ENCODE measurements around the gene KPTN.

Gene KPTN

DNA sequence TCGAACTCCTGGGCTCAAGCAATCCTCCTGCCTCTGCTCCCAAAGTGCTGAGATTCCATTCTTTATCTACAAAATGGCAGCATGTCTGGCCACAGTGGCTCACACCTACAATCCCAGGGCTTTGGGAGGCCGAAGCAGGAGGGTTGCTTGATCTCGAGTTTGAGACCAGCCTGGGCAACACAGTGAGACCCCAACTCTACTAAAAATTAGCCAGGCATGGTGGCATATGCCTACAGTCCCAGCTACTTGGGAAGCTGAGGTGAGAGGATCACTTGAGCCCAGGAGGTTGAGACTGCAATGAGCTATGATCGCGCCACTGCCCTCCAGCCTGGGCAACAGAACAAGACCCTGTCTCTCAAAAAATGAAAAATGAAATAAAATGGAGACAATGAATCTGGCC lies 24.7 kb upstream of the KPTN start:
- DNase-seq, result no peak

DNA sequence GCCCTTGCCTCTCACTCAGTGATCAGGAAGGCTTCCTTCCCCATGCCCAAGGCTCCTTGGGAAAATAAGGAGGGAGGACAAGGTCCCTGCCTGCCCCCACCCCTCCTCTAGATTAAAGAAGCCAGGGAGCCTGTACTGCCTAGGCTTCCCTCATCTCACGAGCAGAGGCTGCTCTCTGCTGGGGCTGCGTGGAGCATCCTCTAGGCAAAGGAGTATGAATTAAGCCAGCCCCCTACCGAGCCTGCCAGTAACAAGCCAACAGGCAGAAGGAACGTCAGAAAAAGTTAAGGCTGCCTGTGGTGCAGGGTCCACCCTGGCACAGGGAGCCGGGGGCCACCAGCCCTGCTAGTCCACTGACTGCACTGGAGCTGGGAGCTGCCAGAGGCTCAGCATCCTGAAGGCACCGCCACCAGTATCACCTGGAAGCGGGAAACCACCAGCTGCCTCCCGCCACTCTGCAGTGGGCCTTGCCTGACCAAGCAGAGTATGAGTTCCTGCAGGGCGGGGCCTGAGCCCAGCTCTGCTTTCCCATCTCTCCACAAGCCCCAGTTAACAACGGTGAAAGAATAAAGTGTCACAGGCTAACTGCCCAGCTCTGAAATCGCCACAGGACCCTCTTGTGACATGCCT lies 24.0 kb upstream of the KPTN start:
- DNase-seq, result no peak

DNA sequence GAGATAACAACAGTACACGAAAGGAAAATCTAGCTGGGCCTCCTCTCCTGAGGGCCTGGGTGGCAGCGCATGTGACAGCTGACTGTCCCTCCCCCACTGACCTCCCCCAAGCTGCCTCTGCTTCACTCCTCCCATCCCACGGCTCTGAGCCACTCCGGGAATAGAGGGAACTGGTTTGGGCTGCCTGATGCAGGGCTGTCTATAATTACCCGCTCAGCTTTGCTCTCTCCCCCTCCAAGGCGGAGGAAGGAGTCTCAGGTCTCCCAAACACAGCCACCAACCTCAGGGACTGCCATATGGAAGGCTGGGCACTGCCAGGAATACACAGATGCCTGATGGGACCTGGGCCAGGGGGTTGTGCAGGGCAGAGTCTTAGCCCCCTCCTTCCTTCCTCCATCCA lies 23.0 kb upstream of the KPTN start:
- DNase-seq, result no peak

DNA sequence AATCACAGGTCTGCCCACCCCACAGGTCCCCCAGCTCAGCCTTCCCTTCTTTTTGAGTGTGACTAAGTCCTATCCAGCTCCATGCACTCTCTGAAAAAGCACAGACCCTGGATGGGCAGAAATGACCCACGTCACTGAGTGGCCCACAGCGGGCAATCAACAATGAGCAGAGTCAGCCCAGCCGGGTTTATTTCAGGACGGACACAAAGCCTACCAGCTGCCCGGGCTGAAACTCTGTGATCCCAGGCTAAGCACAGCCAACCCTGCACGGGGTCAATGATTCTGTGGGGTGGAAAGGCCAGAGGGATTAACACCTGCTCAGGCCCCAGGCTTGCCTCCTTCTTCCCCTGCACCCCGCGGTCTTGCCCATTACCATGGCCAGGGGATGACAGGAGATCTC lies 22.4 kb upstream of the KPTN start:
- no peak for DNase-seq

DNA sequence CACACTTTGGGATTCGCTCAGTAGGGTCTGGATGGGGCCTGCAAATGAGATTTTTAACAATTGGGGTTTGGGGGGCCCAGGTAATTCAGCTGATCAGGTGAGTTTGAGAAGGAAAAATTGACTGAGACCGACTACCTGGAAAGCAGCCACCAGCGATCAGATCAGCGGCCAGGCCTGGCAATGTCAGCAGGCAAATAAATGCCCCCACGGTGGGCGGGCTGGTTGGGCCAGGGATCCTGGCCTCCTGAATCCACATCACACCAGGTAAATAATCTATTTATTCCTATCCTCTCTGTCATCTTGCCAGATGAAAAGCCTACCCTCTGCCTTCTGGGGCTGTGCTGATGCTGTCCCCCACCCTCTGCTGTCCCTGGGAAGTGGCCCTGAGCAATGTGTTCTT lies 21.5 kb upstream of the KPTN start:
- no peak for DNase-seq

DNA sequence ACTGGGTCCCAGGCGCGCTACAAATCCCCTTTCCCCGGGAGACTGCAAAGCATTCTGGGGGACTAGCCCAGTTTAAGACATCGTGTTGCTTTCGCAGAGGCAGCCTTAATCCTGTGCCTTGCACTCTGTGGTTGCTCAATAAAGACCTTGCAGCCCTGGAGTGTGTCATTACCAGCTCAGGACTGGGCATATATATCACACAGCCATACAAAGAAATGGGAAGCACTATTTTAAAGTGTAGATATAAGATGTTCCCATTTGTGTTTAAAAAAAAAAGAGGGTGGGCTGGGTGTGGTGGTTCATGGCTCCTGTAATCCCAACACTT lies 19.8 kb upstream of the KPTN start:
- DNase-seq, result no peak

DNA sequence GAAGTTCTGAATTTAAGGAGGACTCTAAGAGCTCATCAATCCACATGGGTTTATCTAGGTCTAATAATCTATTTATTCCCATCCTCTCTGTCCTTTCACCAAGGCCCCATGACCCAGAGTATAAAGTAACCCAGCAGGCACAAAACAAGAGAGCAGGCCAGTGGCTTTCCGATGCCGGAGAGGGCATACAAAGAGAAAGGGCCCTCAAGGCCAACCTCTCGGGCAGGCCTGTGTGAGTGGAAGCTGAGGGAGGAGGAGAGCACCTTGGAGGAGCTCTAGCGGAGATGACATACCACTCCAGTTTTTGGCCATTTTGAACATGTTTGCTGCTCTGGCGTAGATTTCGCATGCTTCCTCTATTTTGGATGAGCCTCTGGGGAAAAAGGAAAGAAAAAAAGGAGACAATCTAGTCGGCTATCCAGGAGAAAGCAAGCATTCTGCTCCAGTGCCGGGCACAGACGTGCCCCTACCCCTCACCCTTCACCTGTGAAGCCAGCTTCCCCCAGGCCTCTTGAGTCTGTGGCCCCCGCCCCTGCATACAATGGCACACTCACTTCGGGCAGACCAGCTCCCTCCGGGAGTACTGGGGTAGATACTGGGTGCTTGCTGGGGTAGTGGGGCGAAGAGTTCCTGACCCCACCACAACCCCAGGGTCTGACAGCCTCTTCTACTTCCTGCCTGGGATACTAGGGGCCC lies 19.3 kb upstream of the KPTN start:
- no peak for DNase-seq

DNA sequence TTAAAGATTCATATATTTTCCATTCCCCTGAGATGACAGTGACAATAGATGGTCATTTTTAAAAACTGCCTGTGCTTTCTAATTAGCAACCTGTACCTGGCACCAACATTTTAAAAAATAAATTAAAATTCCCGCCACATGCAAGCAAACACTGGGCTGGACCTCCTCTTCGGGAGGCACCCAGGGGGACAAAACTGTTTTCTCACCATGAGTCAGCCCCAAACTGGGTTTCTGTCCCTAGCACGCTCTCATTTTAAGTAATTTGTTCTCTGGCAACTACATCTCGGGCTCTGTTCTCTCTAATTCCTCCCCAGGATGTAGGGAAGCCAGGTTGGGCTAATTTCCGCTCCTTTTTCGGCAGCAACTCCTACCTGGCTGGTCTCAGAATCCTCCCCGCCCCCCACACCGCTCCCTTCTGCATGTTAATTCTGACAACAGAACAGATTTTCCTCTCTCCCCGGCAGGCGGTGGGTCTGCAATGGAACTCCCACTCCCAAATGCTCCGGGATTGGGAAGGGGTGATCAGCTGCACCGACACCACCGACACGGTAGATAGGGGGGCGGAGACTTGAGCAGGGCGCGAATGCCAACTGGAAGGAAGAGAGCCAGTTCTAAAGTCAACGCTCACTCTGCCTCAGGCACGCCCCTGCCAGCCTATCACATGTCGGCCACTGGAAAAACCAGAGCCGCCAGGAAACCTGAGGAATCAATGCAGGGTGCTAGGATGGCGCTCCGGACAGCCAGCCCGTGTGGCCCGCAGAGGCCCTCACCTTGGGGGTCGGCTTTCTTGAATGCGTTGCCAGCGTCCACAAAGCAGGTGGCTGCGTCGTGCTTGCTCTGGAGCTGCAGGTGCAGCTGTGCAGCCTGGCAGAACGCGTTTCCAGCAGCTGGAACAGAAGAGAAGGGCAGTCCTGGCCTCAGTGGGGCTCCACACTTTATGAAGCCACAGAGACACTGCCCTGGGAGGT lies 16.1 kb upstream of the KPTN start:
- DNase-seq, result no peak

DNA sequence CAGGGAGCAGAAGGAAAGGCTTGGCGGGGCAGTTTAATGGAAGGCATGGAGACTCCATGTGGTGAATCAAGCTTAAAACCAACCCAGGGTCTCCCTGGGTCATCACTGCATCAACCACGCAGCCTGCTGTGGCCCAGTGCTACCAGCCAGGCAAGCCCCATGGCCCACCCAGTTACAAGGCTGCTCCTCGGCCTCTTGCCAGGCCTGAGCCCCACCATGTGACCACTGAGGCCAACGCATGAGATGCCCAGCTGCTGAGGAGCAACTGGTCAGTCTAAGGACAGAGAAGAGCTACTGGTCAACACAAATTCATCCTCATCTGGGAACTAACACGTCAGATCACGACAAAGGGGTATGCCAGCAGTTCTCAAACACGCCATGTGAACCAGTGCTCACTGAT lies 15.4 kb upstream of the KPTN start:
- no peak for DNase-seq

DNA sequence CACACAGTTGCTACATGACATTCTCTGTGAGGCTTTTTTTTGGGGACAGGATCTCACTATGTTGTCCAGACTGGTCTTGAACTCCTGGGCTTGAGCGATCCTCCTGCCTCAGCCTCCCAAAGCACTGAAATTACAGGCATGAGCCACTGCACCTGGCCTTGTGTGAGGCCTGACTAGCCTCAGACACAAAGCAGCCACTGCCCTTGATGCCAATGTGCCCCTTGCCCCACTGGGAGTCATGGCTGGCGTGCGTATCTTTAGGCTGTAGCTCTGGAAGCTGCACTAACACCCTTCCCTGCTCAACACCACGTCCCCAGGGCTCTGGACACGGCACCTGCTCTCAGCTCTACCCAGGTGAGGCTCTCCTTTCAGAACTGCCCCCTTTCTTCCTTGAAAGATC lies 14.5 kb upstream of the KPTN start:
- DNase-seq, result no peak

DNA sequence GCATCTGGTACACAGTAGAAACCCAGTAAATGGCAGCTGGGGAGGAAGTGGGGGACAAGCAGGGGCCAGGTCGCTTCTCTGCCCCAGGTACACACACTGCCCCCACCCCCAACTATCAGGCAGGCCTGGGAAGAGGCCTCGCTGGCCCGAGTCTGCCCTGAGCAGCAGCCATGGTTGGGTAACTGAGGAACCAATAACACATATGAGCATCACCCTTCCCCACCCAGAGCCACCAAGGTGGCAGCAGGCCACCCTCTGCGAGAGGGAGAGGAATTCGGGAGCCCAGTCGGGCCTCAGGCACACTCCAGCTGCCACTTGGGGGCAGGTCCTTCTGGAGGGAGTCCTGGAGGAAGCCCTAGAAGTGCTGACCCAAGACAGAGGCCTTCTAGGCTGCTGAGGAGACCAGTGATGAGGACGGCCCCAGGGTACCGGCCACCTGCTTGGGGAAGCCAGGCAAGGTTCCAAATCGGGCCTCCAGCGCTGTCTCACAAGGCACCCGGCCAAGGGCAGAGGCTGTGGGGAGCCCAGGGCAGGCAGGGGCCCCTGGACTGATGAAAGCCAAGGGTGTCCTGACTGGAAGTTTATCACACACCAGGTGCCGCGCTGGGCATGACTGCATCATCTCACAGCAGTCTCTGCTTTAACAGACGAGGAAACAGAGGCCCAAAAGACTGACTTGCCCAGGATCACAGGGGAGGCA lies 14.0 kb upstream of the KPTN start:
- no peak for DNase-seq

DNA sequence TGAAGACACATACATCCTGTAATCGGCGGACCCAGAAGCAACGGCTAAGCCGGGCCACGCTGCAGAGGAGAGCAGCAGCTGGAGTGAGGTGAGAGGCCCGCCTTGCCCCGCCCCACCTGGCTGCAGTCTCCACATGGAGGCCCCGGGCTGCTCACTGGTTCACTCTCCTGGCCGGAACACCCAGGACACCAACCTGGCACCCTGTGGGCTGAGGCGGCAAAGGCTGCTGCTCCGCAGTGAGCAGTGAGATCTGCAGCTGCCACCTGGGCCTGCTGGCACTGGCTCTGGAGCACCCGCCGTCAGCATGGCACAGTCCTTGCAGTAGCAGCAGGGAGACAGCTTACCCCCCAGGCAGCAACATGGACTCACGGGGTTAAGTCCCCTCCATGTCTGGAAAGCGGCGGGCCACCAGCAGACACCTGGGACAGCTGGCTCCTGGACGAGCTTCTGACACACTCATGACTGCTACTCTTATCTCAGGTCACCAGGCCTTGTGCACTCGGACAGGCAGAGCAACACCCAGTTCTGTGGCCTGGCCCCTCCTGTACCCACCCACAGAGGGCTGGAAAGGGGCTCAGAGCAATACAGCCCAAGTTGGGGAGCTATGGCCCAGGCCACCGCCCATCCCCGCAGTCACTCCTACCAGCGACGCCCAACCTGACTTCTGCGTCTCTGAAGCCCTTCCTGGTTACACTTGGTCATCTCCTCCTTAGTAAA lies 13.2 kb upstream of the KPTN start:
- DNase-seq, result no peak

DNA sequence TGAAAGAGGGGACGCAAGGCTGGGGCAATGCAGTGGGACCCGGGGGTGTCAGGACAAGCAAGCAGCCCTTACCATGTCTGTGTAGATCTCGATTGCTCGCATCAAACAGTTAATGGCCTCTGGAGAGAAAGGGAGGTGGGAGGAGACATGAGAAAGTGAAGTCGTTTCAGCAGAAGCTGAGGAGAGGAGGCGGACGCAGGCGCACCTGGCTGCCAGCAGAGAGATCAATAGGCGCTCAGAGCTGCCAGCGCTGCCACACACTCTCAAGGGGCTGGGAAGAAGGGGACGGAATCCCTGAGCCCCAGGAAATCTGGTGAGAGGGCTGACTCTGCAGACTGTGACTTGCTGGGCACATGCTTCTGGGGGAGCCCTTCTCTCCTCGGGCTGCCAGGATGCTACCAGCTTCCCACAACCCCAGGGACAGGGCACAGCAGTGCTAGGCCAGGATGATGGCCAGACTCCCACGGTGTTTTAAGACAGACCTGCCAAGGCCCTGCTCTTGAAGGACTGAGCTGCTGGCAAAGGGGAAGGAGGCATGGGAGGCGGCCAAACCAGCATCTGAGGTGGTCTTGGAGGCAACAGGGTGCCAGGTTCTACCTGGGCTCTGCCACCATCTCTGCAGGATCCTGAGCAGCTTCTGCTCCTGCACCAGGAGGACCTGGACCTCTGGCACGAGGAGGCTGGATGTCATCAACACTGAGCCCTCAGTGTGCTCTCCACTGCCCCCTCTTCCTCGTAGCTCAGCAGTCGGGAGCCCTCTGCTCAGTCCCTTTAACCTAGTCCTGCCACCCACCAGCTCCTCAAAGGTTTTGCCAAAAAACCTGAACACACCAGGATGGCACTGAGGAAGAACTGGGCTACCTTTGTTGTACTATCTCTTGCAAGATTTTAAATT lies 11.7 kb upstream of the KPTN start:
- no peak for DNase-seq

DNA sequence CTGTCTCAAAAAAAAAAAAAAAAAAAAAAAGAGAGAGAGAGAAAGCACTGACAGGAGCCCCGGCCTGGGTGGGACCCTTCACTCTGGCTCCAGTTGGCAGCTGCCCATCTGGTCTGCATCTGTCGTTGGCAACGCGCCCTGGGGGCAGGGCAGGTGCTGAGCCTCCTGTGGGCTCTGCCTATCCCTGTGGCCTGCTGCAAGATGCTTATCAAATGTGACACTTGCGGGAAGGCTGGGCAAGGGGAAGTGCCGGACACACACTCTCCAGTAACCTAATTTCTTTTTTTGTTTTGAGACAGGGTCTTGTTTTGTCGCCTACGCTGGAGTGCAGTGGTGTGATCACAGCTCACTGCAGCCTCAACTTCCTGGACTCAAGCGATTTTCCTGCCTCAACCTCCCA lies 10.7 kb upstream of the KPTN start:
- DNase-seq, result no peak

DNA sequence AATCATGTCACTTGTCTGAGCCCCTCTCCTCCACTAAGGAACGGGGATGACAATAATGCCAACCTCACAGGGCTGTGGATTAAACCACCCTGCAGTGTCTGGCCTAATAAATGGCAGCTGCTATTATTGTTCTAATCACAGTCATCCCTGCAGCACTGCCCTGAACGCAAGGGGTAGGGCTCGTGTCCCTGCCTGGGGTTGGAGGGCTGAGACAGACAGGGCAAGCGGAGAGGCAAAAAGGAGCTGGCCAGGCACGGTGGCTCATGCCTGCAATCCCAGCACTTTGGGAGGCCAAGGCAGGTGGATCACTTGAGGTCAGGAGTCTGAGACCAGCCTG lies 10.2 kb upstream of the KPTN start:
- no peak for DNase-seq

DNA sequence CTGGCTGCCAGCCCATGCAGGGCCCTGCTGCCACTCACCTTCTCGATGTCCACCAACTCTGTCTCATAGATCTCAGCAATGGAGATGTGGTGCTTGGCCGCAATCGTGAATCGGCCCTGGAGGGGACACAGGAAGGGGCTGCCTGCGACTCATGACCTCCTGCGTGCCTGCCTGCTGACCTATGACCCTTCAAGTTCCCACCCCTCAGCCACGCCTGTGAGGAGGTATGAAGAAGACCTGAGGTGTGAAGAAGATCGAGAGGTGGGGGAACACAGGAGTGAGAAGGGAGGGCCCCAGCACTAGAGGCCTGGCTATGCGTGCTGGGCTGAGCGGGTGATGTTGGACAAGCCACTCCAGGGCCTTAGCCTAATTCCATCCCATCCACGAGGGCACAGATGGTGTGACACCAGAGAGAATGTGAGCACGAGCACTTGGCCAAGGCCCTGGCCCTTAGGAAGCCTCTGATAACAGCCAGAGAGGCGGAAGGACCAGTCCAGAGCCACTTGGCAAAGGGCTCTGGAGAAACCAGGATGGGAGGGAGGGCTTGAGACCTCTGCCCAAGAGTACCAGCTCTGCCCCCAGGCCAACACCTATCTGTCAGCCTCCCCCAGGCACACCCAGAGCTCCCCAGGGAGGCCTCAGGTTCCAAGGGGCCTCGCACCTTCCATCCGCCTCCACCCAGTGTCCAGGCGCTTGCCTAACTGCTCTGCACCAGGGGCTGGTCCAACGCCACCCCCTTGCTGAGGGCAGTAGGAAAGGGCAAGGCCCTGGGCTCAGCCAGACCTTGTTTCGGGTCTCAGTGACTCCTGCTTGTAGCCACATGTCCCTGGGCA lies 9.6 kb upstream of the KPTN start:
- no peak for DNase-seq

DNA sequence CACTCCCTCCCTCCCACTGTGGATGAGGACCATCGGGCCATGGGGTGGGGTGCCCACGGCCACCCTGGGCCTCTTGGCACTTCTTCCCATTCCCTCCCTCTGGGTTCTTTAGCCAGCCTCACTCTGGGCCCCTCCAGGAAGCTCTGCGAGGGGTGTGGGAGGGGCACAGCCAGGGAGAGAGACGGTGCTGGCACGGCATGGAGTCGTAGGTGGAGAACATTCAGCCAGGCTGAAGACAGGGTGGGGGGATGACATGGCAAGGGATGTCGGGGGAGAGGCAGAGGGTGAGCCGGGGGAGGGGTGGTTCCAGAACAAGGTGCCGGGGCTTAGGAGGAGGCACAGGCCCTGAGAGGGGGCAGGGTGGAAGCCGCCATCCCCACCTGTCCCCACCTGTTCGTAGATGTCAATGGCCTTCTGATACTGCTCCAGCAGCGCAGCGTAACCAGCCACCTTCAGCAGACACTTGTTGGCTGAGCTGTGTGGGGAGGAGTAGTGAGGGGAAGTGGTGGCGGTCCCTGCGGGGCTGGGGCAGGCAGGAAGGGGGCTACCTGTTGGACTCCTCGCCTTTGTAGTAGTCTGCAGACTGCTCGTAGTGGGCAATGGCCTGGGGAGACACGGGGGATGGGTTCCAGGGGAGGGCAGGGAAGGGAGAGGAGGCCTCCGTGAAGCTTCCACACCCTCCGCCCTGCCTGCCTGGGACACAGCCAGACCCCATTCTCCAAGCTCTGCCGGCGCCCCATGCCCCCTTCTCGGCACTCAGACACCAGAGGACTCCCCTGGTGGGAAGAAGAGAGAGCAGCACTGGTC lies 8.8 kb upstream of the KPTN start:
- DNase-seq, result no peak

DNA sequence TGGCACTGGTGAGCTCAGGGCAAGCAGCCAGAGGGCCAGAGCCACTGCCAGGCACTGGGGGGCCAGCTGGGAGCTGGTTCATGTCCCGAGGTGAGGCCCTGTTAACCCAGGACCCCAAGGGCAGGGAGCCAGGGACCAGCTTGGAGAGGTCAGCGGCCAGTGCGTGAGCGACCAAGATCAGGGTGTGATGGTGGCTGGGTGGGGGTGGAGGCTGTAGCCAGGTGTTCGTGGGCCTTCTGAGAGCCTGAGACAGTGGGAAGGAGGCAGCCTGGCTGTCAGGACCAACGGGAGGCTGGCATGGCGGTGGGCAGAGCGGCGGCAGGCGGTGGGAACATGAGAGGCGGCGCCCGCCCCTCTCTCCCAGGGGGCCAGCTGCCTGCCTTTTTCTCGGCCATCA lies 8.1 kb upstream of the KPTN start:
- DNase-seq, result no peak

DNA sequence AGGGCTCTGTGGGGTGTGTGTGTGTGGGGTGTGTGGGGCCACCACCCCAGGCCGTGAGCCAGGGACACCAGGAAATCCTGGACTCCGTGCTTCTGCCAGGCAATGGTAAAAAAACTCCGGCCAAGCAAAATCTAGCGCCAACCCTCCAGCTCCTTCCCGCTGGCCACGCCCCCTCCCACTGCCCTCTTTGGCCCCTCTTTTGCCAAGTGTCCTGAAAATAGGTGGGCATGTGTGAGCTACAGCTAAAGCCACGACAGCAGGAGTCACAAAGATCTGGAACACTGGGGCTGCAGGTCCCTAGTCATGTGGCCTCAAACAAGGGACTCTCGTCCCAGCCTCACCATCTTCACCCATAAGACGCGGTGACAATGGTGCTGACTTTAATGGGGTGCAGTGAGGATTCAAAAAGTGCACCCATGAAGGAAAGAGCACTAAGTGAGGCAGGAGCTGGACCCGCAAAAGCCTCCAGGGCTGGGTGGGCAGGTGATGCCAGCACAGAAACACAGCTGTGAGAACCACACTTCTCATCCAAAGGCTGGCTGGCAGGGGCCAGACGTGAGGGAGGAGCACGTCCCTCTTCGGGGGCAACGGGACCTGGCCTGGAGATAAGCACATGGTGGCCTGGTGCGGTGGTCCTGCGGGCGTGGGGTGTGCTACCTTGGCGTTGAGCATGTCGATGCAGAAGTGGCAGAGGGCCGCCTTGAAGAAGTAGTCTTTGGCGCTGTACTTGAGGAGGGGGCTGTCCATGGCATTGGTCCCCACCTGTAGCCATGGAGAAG lies 7.5 kb upstream of the KPTN start:
- DNase-seq, result no peak

Measured in CD4-positive, alpha-beta T cell treated with Interleukin-6 for 4 hours (primary cell).